GM19193 (cell line): ENCODE data around the gene SDR42E1.

ENCODE experiments used
- POLR2A ChIP-seq: IDR thresholded peaks from 4 replicates; pipeline ENCODE4 v1.6.1; 2011; ENCODE audit not compliant: insufficient read depth, insufficient read length; ENCODE audit errors: extremely low read depth

SDR42E1 gene

DNA sequence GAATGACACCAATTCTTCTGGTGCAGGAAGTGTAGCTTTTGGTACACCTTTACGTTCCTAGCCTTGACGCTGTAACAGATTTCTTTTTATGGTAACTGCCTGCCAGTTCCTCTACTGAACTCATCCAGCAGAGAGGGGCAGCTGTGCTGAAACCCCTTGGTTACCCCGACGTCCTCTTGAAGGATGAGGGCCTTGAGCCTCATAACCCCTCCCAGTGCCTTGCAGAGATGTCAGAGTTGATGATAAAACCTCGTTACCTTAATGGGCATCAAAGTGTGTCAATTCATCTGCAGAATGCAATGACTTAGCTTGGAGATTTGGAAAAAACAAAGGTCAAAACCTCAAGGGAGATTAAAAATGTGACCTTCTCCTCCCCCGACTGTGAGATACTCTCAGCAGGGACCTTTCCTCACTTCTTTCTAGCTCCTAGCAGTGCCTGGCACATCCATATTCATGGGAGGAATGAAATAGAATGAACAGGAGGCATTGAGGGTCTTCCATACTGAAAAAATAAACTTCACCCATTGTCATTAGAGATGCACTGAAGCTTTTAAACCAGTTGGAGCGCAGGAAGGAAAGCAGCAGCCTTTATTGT lies 69.2 kb downstream of the SDR42E1 start:
- no peak for TF ChIP-seq POLR2A

DNA sequence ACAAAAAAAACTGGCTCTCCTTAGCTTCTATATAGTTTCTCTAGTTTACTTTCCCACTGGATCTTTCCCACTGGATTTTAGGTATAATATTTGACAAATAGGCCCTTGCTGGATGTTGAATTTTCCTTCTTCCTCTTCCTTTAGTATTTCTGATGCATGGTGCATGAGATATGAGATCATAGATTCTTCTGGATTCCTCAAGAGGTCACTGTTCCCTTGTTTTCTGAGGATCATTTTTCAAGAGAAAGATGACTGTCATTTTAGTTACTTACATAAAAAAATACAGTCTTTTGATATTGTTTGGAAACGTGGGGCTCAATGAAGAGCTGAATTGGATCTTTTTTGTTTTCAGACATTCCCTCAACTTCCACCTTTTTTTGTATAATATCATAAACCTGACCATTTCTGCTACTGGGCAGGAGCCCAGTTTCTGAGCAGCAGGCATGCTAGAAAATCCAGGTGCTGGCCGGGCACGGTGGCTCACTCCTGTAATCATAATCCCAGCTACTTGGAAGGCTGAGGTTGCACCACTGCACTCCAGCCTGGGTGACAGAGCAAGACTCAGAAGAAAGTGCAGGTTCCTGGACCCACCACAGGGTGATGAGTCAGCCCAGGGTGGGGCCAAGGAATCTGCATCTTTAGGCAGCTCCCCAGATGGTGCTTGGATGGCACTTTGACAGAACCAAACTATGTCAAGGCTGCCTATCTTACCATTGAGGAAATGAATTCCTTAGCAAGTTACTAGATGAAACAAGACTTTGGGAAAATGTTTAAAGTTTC lies 70.3 kb downstream of the SDR42E1 start:
- TF ChIP-seq POLR2A: no peak

DNA sequence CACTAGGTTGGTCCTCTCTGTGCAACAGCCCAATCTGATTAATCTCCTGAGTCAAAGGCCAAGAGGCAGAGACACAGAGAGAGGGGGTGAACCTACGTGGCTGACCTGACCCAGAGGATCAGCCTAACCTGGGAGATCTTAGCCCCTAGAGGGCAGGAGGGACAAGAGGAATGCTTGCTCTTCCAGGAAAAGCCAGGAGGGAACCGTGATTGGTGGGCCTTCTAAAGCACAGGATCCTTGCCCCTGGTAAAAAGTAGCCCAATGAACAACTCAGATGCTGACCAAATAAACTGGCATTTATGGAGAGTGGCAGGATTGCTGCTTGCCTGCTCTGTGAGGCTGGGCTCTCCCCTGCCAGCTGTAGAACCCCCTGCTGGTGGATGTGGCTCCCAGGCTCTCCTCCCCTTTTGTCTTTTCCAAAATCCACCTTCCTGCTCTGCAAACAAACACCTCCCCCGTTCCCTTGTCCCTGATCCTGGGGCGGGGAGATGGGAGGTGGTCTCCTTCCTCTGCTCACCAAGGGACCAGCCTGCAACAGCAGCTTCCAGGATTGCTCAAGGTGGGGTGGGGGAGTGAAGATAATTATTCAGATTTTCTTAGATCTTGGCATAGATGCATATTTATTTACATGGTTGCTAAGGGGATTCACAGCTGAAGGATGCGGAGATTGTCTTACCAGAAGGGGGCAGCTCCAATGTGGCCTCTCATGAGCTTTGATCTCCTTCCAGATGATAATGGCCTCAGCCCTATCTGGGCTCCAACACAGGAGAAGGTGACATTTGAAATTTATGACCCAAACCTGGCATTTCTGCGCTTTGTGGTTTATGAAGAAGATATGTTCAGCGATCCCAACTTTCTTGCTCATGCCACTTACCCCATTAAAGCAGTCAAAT lies 71.9 kb downstream of the SDR42E1 start:
- no peak for TF ChIP-seq POLR2A
